ENCODE results near the gene HERC6. TPM values are rescaled to one million over a fixed set of nuclear protein-coding genes. Genes with fewer than 3 reads are reported as not detected.

HERC6 gene
- total RNA-seq, 6 donors from 2014 or later = 6.7 to 27.2 (median 13.1) TPM

DNA sequence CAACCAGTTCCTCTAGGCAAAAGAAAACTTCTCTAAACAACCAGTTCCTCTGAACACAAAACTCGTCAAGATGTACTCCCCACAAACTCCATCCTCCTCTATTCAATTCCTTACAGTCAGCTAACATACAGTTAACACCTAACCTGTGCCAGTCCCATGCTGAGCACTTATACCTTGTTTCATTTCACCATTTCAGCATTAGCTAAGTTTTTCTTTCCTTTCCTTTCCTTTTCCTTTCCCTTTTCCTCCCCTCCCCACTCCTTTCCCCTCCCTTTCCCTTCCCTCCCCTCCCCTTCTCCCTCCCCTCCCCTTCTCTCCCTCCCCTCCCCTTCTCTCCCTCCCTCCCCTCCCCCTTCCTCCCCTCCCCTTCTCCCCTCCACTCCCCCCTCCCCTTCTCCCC is 13.1 kb downstream of the HERC6 start:
- no peak for DNase-seq
- Histone ChIP-seq H3K4me1 (no peaks in the 10 kb centered on the region), H3K36me3 (peaks cover 0 to 42% (median 10%) of the 10 kb centered on the region in 4 donors), H3K4me3 (no peak overlapping the region), H3K9me3 (no peaks in the 10 kb centered on the region), H3K27me3 (no peaks in the 10 kb centered on the region), H3K27ac (no peak overlapping the region)
- WGBS, 2 donors = 53 to 77% methylated on average over 1 of the region's 1 CpG
- no peak for ATAC-seq (ENCODE audit: low FRiP score in 2 of 2)
- TF ChIP-seq EP300 (IDR thresholded peaks at IDR 0.05) = no peak
- no peak for TF ChIP-seq POLR2AphosphoS5 (IDR thresholded peaks at IDR 0.05)
- no peak for TF ChIP-seq POLR2A (IDR thresholded peaks at IDR 0.05)
- TF ChIP-seq, protein P1, sequence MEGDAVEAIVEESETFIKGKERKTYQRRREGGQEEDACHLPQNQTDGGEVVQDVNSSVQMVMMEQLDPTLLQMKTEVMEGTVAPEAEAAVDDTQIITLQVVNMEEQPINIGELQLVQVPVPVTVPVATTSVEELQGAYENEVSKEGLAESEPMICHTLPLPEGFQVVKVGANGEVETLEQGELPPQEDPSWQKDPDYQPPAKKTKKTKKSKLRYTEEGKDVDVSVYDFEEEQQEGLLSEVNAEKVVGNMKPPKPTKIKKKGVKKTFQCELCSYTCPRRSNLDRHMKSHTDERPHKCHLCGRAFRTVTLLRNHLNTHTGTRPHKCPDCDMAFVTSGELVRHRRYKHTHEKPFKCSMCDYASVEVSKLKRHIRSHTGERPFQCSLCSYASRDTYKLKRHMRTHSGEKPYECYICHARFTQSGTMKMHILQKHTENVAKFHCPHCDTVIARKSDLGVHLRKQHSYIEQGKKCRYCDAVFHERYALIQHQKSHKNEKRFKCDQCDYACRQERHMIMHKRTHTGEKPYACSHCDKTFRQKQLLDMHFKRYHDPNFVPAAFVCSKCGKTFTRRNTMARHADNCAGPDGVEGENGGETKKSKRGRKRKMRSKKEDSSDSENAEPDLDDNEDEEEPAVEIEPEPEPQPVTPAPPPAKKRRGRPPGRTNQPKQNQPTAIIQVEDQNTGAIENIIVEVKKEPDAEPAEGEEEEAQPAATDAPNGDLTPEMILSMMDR (IDR thresholded peaks at IDR 0.05) = no peak

GRCh38 chr4:88396681-88397080 is 18.0 kb downstream of the HERC6 start:
- WGBS, 2 donors = 87 to 91% methylated on average over 2 of the region's 2 CpGs

DNA sequence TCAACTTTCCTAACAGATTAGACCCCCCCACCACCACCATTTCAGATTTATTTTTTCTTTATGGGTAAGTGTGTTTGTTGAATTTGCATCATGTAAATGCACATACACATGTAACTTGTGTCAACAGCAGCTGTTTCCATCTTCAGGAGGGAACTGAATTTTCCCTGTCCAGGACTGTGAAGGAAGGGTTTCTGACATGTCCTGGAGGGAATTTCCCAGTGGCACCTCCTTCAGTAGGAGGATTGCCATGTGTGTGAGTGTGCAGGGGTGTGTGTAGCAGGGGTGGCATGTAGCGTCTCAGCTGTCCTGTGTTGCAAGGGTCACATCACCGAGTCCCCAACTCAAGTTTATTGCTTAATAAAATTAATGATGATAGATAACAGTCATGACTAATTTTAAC is 19.7 kb downstream of the HERC6 start:
- Histone ChIP-seq H3K27ac (no peak overlapping the region), H3K4me3 (no peak overlapping the region), H3K27me3 (no peaks in the 10 kb centered on the region), H3K4me1 (no peaks in the 10 kb centered on the region), H3K36me3 (peaks cover 0 to 50% (median 18%) of the 10 kb centered on the region in 4 donors), H3K9me3 (no peaks in the 10 kb centered on the region)
- ATAC-seq (ENCODE audit: low FRiP score in 2 of 2) = no peak
- DNase-seq = no peak
- TF ChIP-seq, protein P1 (IDR thresholded peaks at IDR 0.05) = no peak
- TF ChIP-seq POLR2AphosphoS5 (IDR thresholded peaks at IDR 0.05) (no peak), EP300 (IDR thresholded peaks at IDR 0.05) (no peak), POLR2A (IDR thresholded peaks at IDR 0.05) (no peak)
- WGBS, 2 donors = 57 to 83% methylated on average over 2 of the region's 2 CpGs

More at GRCh38 chr4:88396681-88397080, 18.0 kb downstream of the HERC6 start:
- H3K4me1 ChIP-seq = no peaks in the 10 kb centered on the region
- no peaks in the 10 kb centered on the region for H3K9me3 ChIP-seq
- ATAC-seq (ENCODE audit: low FRiP score in 2 of 2) (no peak), DNase-seq (no peak)
- TF ChIP-seq POLR2AphosphoS5 (IDR thresholded peaks at IDR 0.05) (no peak), POLR2A (IDR thresholded peaks at IDR 0.05) (no peak), EP300 (IDR thresholded peaks at IDR 0.05) (no peak)
- TF ChIP-seq, protein P1 (IDR thresholded peaks at IDR 0.05) = no peak
- H3K27ac ChIP-seq = no peak overlapping the region
- peaks cover 0 to 58% (median 19%) of the 10 kb centered on the region in 4 donors for H3K36me3 ChIP-seq
- no peak overlapping the region for H3K4me3 ChIP-seq
- no peaks in the 10 kb centered on the region for H3K27me3 ChIP-seq

DNA sequence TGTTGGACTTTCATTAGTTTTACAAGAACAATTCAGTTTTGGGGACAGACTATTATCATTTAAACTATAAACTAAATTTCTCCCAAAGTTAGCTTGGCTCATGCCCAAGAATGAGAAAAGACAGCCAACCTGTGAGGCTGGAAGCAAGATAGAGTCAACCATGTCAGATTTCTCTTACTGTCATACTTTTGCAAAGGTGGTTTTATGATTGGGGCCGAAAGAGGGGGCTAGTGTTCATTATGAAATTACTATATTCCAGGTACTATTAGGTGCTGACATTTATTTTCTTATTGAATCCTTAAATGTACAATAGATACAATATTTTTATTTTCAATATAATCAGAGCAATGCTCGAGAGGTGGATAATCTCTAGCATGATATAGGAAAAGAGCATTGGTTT is 30.6 kb downstream of the HERC6 start:
- H3K36me3 ChIP-seq = peaks cover 0 to 47% (median 7%) of the 10 kb centered on the region in 4 donors
- no peaks in the 10 kb centered on the region for H3K27me3 ChIP-seq
- 90 to 100% methylated on average over 2 of the region's 2 CpGs for whole genome bisulfite sequencing, 2 donors
- H3K4me3 ChIP-seq = no peak overlapping the region
- ATAC-seq (ENCODE audit: low FRiP score in 2 of 2) (no peak), DNase-seq (no peak)
- H3K9me3 ChIP-seq = no peaks in the 10 kb centered on the region
- H3K4me1 ChIP-seq = no peaks in the 10 kb centered on the region
- TF ChIP-seq POLR2AphosphoS5 (IDR thresholded peaks at IDR 0.05) (no peak), EP300 (IDR thresholded peaks at IDR 0.05) (no peak), POLR2A (IDR thresholded peaks at IDR 0.05) (no peak)
- TF ChIP-seq, protein P1 (IDR thresholded peaks at IDR 0.05) = no peak
- H3K27ac ChIP-seq = no peak overlapping the region

DNA sequence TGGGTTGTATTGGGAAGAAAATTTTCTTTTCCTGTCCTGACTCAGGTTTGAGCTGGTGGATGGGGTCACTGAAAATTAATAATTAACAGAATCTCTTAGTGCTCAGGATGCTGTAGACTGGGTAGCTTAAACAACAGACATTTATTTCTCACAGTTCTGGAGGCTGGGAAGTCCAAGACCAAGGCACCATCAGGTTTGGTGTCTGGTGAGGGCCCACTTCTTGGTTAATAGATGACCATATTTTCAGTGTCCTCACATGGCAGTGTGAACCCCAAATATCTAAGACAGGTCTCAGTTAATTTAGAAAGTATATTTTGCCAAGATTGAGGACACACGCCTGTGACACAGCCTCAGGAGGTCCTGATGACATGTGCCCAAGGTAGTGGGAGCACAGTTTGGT is 31.1 kb downstream of the HERC6 start:
- H3K4me1 ChIP-seq = no peaks in the 10 kb centered on the region
- H3K27me3 ChIP-seq = no peaks in the 10 kb centered on the region
- H3K27ac ChIP-seq = no peak overlapping the region
- peaks cover 0 to 47% (median 6%) of the 10 kb centered on the region in 4 donors for H3K36me3 ChIP-seq
- WGBS, 2 donors = 92 to 100% methylated on average over 1 of the region's 1 CpG
- no peaks in the 10 kb centered on the region for H3K9me3 ChIP-seq
- no peak for TF ChIP-seq POLR2AphosphoS5 (IDR thresholded peaks at IDR 0.05)
- no peak for TF ChIP-seq POLR2A (IDR thresholded peaks at IDR 0.05)
- no peak overlapping the region for H3K4me3 ChIP-seq
- DNase-seq (no peak), ATAC-seq (ENCODE audit: low FRiP score in 2 of 2) (no peak)

All from upper lobe of left lung (tissue), 6 donors.